HCT116 (cell line): ENCODE results near the gene GABPB2. TPM values are rescaled to one million over a fixed set of nuclear protein-coding genes. Genes with fewer than 3 reads are reported as not detected.

Experiments
- ATAC-seq: fragments of 200-7000 bp; cut with Tn5 transposase; 2 replicates; pipeline ENCODE4 v1.9.1; 2020; ENCODE audit warnings: mild to moderate bottlenecking, moderate library complexity
- BruUV-seq: library from RNA; stranded (reverse); fragments of 400-500 nt; replicated peaks from 2 replicates; lab custom pipeline; 2021; lab: Mats Ljungman, UMichigan
- CTCF ChIA-PET: fragments of 300-600 bp; sonication (Branson Sonifier 250); formaldehyde crosslinking; loops from one replicate; lab custom pipeline; 2021; ENCODE audit warnings: antibody characterized with exemption; lab: Charles Lee
- POLR2A ChIA-PET: fragments of 300-600, 350-600 bp; sonication (Branson Sonifier 250); formaldehyde crosslinking; loops from one replicate; lab custom pipeline; 2021; ENCODE audit warnings: antibody characterized with exemption; lab: Charles Lee
- RAD21 ChIA-PET, 2 experiments: fragments of 300-600 bp; sonication (Branson Sonifier 250); formaldehyde crosslinking; loops; one replicate each; lab custom pipeline; 2023; ENCODE audit warnings: low total read pairs in 2 of 2; ENCODE audit not compliant: uncharacterized antibody in 2 of 2, unreplicated experiment in 2 of 2, low non-redundant PET in 1 of 2; lab: Charles Lee
- DNase-seq: peaks from one replicate; pipeline ENCODE4 v3.0.0-alpha.2; 2010; ENCODE audit warnings: low read depth, low spot score
- H2AFZ ChIP-seq: fragments of 200-600 bp; shearing (Covaris generic), sonication (generic); 2 replicates; pipeline ENCODE4 v1.6.1; 2017; ENCODE audit warnings: low read depth, mixed run types, mixed read lengths, antibody characterized with exemption, low read length; ENCODE audit not compliant: poor library complexity, severe bottlenecking
- H3K27ac ChIP-seq: 2 replicates; pipeline ENCODE4 v1.5.1; 2012; ENCODE audit warnings: low read depth, low read length
- H3K27me3 ChIP-seq: fragments of 200-600 bp; sonication (generic); 2 replicates; pipeline ENCODE4 v1.6.1; 2016; ENCODE audit warnings: mixed run types, low read length, mixed read lengths; ENCODE audit not compliant: insufficient read depth
- H3K36me3 ChIP-seq, 2 experiments: fragments of 200-500 bp in 1 of 2; fragments of 200-600 bp in 1 of 2; sonication (Bioruptor generic) in 1 of 2; sonication (generic) in 1 of 2; 2 replicates each; pipeline versions ENCODE4 v1.5.1 to v1.6.1; 2014 to 2016; ENCODE audit warnings: low read length in 2 of 2, inconsistent platforms in 1 of 2, mixed read lengths in 1 of 2, mixed run types in 1 of 2; ENCODE audit not compliant: insufficient read depth in 2 of 2, control insufficient read depth in 1 of 2
- H3K4me1 ChIP-seq, 2 experiments: fragments of 200-600 bp in 1 of 2; sonication (generic) in 1 of 2; 2 replicates each; pipeline versions ENCODE4 v1.5.1 to v1.6.1; 2012 to 2017; ENCODE audit warnings: low read length in 2 of 2, inconsistent platforms in 1 of 2, mild to moderate bottlenecking in 1 of 2, mixed read lengths in 1 of 2, mixed run types in 1 of 2, moderate library complexity in 1 of 2; ENCODE audit not compliant: insufficient read depth in 2 of 2, control insufficient read depth in 1 of 2
- H3K4me2 ChIP-seq: fragments of 200-600 bp; sonication (generic); 2 replicates; pipeline ENCODE4 v1.6.1; 2017; ENCODE audit warnings: mixed run types, low read length, mixed read lengths
- H3K4me3 ChIP-seq, 2 experiments: fragments of 200-600 bp in 1 of 2; sonication (generic) in 1 of 2; replicated peaks in 1 of 2; 2 replicates each; pipeline ENCODE4 v1.5.1; 2011 to 2016; ENCODE audit warnings: low read length in 2 of 2, control low read depth in 1 of 2, low read depth in 1 of 2, mild to moderate bottlenecking in 1 of 2, mixed read lengths in 1 of 2, mixed run types in 1 of 2
- H3K79me2 ChIP-seq: fragments of 200-600 bp; sonication (generic); 2 replicates; pipeline ENCODE4 v1.6.1; 2017; ENCODE audit warnings: mild to moderate bottlenecking, mixed run types, low read length, moderate library complexity, mixed read lengths; ENCODE audit not compliant: insufficient read depth
- H3K9ac ChIP-seq: fragments of 200-600 bp; sonication (generic); 2 replicates; pipeline ENCODE4 v1.6.1; 2016; ENCODE audit warnings: low read length, mixed read lengths
- H3K9me2 ChIP-seq: fragments of 200-600 bp; sonication (generic), shearing (Covaris generic); 2 replicates; pipeline ENCODE4 v1.6.1; 2017; ENCODE audit warnings: mixed run types, mild to moderate bottlenecking, moderate library complexity; ENCODE audit not compliant: insufficient read depth
- H3K9me3 ChIP-seq, 2 experiments: fragments of 200-500 bp in 1 of 2; fragments of 200-600 bp in 1 of 2; sonication (Bioruptor generic) in 1 of 2; sonication (generic) in 1 of 2; 2 replicates each; pipeline ENCODE4 v1.6.1; 2014 to 2017; ENCODE audit warnings: low read length in 2 of 2, mixed read lengths in 2 of 2, inconsistent platforms in 1 of 2, low read depth in 1 of 2, mild to moderate bottlenecking in 1 of 2, mixed run types in 1 of 2, moderate library complexity in 1 of 2; ENCODE audit not compliant: control insufficient read depth in 1 of 2, insufficient read depth in 1 of 2
- H4K20me1 ChIP-seq: fragments of 200-600 bp; sonication (generic), shearing (Covaris generic); 2 replicates; pipeline ENCODE4 v1.6.1; 2017; ENCODE audit warnings: mixed run types, mild to moderate bottlenecking, moderate library complexity; ENCODE audit not compliant: insufficient read depth
- CBX3 ChIP-seq: IDR thresholded peaks from 2 replicates; pipeline ENCODE4 v1.6.1; 2012; ENCODE audit warnings: low read depth
- EZH2phosphoT487 ChIP-seq: fragments of 200-600 bp; IDR thresholded peaks from 2 replicates; pipeline ENCODE4 v1.6.1; 2018; ENCODE audit warnings: antibody characterized with exemption, borderline replicate concordance
- FOSL1 ChIP-seq: IDR thresholded peaks from 2 replicates; pipeline ENCODE4 v1.6.1; 2012; ENCODE audit warnings: low read depth
- POLR2A ChIP-seq: IDR thresholded peaks from 2 replicates; pipeline ENCODE4 v1.7.0; 2011; ENCODE audit warnings: borderline replicate concordance; ENCODE audit not compliant: insufficient read depth, insufficient read length; ENCODE audit errors: extremely low read depth
- POLR2AphosphoS5 ChIP-seq: IDR thresholded peaks from 2 replicates; pipeline ENCODE4 v1.6.1; 2011; ENCODE audit warnings: mild to moderate bottlenecking, low read depth, low read length, moderate library complexity
- RAD21 ChIP-seq: IDR thresholded peaks from 2 replicates; pipeline ENCODE4 v1.6.1; 2012; ENCODE audit warnings: low read depth, mild to moderate bottlenecking
- REST ChIP-seq: IDR thresholded peaks from 2 replicates; pipeline ENCODE4 v1.6.1; 2012; ENCODE audit warnings: low read depth
- SRF ChIP-seq: IDR thresholded peaks from 2 replicates; pipeline ENCODE4 v1.6.1; 2012; ENCODE audit warnings: low read depth
- TCF7L2 ChIP-seq: IDR thresholded peaks from 2 replicates; pipeline ENCODE4 v1.7.0; 2011; ENCODE audit warnings: borderline replicate concordance, inconsistent platforms; ENCODE audit not compliant: insufficient read depth, insufficient read length; ENCODE audit errors: extremely low read depth
- YY1 ChIP-seq: IDR thresholded peaks from 2 replicates; pipeline ENCODE4 v1.6.1; 2011; ENCODE audit warnings: low read length, low read depth, moderate library complexity, mild to moderate bottlenecking; ENCODE audit not compliant: insufficient replicate concordance; ENCODE audit errors: extremely low read depth
- ZBTB33 ChIP-seq: IDR thresholded peaks from 2 replicates; pipeline ENCODE4 v1.6.1; 2011; ENCODE audit warnings: mild to moderate bottlenecking, low read length, moderate library complexity; ENCODE audit not compliant: insufficient replicate concordance; ENCODE audit errors: extremely low read depth
- ZFX ChIP-seq: fragments of 450-650 bp; IDR thresholded peaks from 2 replicates; pipeline ENCODE4 v1.6.1; 2017
- intact Hi-C: fragments of 100-400 bp; cut with micrococcal nuclease; formaldehyde crosslinking; loops from 2 replicates; pipeline ENCODE4 v1.10.0; 2022
- total RNA-seq: library from RNA; stranded (reverse); gene quantifications from one replicate; pipeline ENCODE4 v1.2.1, GENCODE V29; 2021; ENCODE audit not compliant: unreplicated experiment
- TF ChIP-seq, protein P1 (sequence below): IDR thresholded peaks from 2 replicates; pipeline ENCODE4 v1.6.1; 2012
- TF ChIP-seq, protein P2 (sequence below): IDR thresholded peaks from 2 replicates; pipeline ENCODE4 v1.6.1; 2012

GABPB2 gene
- total RNA-seq, 1 experiment from 2014 or later: 7.7 TPM

GRCh38 chr1:151159373-151159772, 88.8 kb downstream of the GABPB2 start:
- intact Hi-C loops: no loop called here
- H2AFZ ChIP-seq: no peak overlapping the region
- H3K9me3 ChIP-seq: no peaks in the 10 kb centered on the region
- POLR2A ChIA-PET: no interaction called here
- H4K20me1 ChIP-seq: no peaks in the 10 kb centered on the region
- H3K79me2 ChIP-seq: peaks cover under 1% of the 10 kb centered on the region; the same call in 1 of the 2 replicates
- H3K9ac ChIP-seq: no peak overlapping the region
- peaks cover 0 to 9% of the 10 kb centered on the region in 2 experiments; a peak in 2 of 4 replicates for H3K36me3 ChIP-seq
- no peak overlapping the region for H3K4me2 ChIP-seq
- H3K27ac ChIP-seq: no peak overlapping the region
- no peak for DNase-seq
- RAD21 ChIA-PET: no interaction called here
- no peak for TF ChIP-seq SRF
- no peak for TF ChIP-seq ZBTB33
- TF ChIP-seq TCF7L2: no peak
- TF ChIP-seq, protein P1, sequence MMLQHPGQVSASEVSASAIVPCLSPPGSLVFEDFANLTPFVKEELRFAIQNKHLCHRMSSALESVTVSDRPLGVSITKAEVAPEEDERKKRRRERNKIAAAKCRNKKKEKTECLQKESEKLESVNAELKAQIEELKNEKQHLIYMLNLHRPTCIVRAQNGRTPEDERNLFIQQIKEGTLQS: no peak
- no peak for TF ChIP-seq RAD21
- no peak for TF ChIP-seq POLR2AphosphoS5
- no peak for TF ChIP-seq POLR2A
- no peak for TF ChIP-seq YY1
- TF ChIP-seq, protein P2, sequence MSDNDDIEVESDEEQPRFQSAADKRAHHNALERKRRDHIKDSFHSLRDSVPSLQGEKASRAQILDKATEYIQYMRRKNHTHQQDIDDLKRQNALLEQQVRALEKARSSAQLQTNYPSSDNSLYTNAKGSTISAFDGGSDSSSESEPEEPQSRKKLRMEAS: no peak
- TF ChIP-seq CBX3: no peak
- no peak for TF ChIP-seq EZH2phosphoT487
- TF ChIP-seq REST: no peak
- TF ChIP-seq FOSL1: no peak
- no peak for TF ChIP-seq ZFX
- no peak overlapping the region for H3K4me3 ChIP-seq
- peaks cover 2 to 6% of the 10 kb centered on the region in 2 experiments; a peak in 3 of 4 replicates for H3K4me1 ChIP-seq
- CTCF ChIA-PET: interaction anchor here (5.8 kb wide), 1 partner anchor 59 kb away, joined by 63 read pairs; no protein-coding TSS in a partner anchor
- H3K9me2 ChIP-seq: no peaks in the 10 kb centered on the region
- no TSS peak for BruUV-seq
- ATAC-seq: no peak
- H3K27me3 ChIP-seq: no peaks in the 10 kb centered on the region
